Calu3 (cell line): ENCODE measurements around the gene PAM16. TPM values are rescaled to one million over a fixed set of nuclear protein-coding genes. Genes with fewer than 3 reads are reported as not detected.

Experiments
- BruUV-seq: library from RNA; stranded (reverse); fragments of 400-500 nt; replicated peaks from 2 replicates; lab custom pipeline; 2021; lab: Mats Ljungman, UMichigan
- CTCF ChIA-PET: fragments of 300-600 bp; sonication (Branson Sonifier 250); formaldehyde crosslinking; loops from one replicate; lab custom pipeline; 2022; ENCODE audit warnings: antibody characterized with exemption; lab: Charles Lee
- DNase-seq: peaks from one replicate; pipeline ENCODE4 v3.0.0; 2022
- H3K27ac Mint-ChIP-seq: one replicate; pipeline ENCODE4 v1.8.0; 2022; ENCODE audit warnings: mixed read lengths; ENCODE audit not compliant: unreplicated experiment
- H3K27me3 Mint-ChIP-seq: one replicate; pipeline ENCODE4 v1.8.0; 2022; ENCODE audit warnings: mixed read lengths; ENCODE audit not compliant: unreplicated experiment
- H3K36me3 Mint-ChIP-seq: one replicate; pipeline ENCODE4 v1.8.0; 2022; ENCODE audit warnings: mild to moderate bottlenecking, moderate library complexity, mixed read lengths; ENCODE audit not compliant: insufficient read depth, unreplicated experiment
- H3K4me1 Mint-ChIP-seq: one replicate; pipeline ENCODE4 v1.8.0; 2022; ENCODE audit warnings: mild to moderate bottlenecking, low read depth, mixed read lengths; ENCODE audit not compliant: unreplicated experiment
- H3K4me3 Mint-ChIP-seq: one replicate; pipeline ENCODE4 v1.8.0; 2022; ENCODE audit warnings: mild to moderate bottlenecking, low read depth, moderate library complexity, mixed read lengths; ENCODE audit not compliant: unreplicated experiment
- H3K9me3 Mint-ChIP-seq: one replicate; pipeline ENCODE4 v1.8.0; 2022; ENCODE audit warnings: low read depth, mixed read lengths; ENCODE audit not compliant: unreplicated experiment
- intact Hi-C: fragments of 100-400 bp; cut with micrococcal nuclease; formaldehyde crosslinking; loops from one replicate; pipeline ENCODE4 v1.10.0; 2022; ENCODE audit not compliant: unreplicated experiment
- total RNA-seq: library from RNA; stranded (reverse); gene quantifications from 2 replicates; pipeline ENCODE4 v1.2.3, GENCODE V29; 2022
- TF ChIP-seq, protein P1 (sequence below): fragments of 200-600 bp; IDR thresholded peaks from one replicate; pipeline ENCODE4 v1.8.0; 2022; ENCODE audit warnings: antibody characterized with exemption; ENCODE audit not compliant: unreplicated experiment

The PAM16 gene
- total RNA-seq, 1 experiment from 2014 or later, result 72.7 TPM

DNA sequence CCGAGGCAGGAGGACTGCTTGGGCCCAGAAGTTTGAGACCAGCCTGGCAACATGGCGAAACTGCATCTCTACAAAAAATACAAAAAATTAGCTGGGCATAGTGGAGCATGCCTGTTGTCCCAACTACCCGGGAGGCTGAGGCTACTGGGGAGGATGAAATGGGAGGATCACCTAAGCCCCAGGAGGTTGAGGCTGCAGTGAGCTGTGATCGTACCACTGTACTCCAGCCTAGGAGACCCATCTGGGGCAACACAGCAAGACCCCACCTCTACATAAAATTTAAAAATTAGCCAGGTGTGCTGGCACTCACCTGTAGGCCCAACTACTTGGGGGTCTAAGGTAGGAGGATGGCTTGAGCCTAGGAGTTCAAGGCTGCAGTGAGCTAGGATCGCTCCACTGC is 1.8 kb downstream of the PAM16 start:
- CTCF ChIA-PET, result no interaction called here
- DNase-seq, result no peak
- H3K27me3 Mint-ChIP-seq, result no peaks in the 10 kb centered on the region
- H3K36me3 Mint-ChIP-seq, result peaks cover 41% of the 10 kb centered on the region
- no peak overlapping the region for H3K4me3 Mint-ChIP-seq
- H3K4me1 Mint-ChIP-seq, result peaks cover 17% of the 10 kb centered on the region
- H3K27ac Mint-ChIP-seq, result no peak overlapping the region
- intact Hi-C loops, result no loop called here
- no TSS peak for BruUV-seq
- H3K9me3 Mint-ChIP-seq, result no peaks in the 10 kb centered on the region
- TF ChIP-seq, protein P1, sequence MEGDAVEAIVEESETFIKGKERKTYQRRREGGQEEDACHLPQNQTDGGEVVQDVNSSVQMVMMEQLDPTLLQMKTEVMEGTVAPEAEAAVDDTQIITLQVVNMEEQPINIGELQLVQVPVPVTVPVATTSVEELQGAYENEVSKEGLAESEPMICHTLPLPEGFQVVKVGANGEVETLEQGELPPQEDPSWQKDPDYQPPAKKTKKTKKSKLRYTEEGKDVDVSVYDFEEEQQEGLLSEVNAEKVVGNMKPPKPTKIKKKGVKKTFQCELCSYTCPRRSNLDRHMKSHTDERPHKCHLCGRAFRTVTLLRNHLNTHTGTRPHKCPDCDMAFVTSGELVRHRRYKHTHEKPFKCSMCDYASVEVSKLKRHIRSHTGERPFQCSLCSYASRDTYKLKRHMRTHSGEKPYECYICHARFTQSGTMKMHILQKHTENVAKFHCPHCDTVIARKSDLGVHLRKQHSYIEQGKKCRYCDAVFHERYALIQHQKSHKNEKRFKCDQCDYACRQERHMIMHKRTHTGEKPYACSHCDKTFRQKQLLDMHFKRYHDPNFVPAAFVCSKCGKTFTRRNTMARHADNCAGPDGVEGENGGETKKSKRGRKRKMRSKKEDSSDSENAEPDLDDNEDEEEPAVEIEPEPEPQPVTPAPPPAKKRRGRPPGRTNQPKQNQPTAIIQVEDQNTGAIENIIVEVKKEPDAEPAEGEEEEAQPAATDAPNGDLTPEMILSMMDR, result no peak

DNA sequence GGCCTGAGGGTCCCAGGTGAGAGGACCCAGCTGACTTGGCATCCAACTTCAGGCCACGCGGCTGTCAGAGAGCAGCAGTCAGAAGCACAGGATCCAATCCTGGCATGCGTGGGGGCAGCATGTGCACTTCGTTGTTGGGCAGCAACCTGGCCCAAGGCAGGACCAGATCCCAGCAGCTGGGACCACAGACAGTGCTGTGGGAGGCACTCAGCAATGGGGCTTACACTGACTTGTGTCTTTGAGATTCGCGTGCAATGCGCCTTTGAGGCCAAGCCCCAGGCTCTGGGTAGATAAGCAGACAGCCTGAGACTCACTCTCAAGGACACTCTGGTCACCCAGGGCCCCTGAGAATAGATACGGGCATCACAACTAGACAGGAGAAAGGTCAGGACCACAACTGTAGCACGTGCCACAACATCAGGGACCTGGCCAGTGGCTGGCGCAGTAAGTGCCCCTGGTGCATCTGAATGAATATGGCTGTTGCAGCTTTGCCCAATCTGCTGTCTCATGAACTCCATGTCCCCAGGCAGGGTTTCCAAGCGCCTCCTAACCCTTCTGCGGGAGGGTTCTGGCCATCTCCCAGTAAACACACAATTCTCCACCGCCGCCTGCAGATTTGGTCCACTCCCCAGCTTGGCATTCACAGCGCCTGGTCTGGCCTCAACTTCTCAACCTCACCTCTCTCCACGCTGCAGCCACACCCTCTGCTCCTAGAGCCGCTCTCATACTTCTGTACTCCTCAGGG is 3.2 kb downstream of the PAM16 start:
- H3K27me3 Mint-ChIP-seq, result no peaks in the 10 kb centered on the region
- BruUV-seq, result no TSS peak
- H3K36me3 Mint-ChIP-seq, result peaks cover 48% of the 10 kb centered on the region
- DNase-seq, result no peak
- CTCF ChIA-PET, result no interaction called here
- H3K9me3 Mint-ChIP-seq, result no peaks in the 10 kb centered on the region
- TF ChIP-seq, protein P1, result no peak
- intact Hi-C loops, result no loop called here
- no peak overlapping the region for H3K27ac Mint-ChIP-seq
- H3K4me3 Mint-ChIP-seq, result no peak overlapping the region
- peaks cover 10% of the 10 kb centered on the region for H3K4me1 Mint-ChIP-seq

DNA sequence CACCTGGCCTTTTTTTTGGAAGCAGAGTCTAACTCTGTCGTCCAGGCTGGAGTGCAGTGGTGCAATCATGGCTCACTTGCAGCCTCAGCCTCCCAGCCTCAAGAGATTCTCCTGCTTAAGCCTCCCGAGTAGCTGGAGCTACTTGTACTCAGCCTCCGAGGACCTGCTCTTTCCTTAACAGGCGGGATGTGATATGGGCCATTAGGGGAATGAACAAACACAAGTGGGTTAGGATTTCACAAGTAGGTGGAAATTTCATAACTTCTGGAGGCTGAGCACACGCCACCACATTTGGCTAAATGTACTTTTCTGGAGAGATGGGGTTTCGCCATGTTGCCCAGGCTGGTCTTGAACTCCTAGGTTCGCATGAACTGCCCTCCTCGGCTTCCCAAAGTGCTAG is 4.1 kb downstream of the PAM16 start:
- Mint-ChIP-seq H3K27me3 (no peaks in the 10 kb centered on the region), H3K9me3 (no peaks in the 10 kb centered on the region), H3K27ac (no peak overlapping the region), H3K36me3 (peaks cover 55% of the 10 kb centered on the region), H3K4me3 (no peak overlapping the region), H3K4me1 (peaks cover 10% of the 10 kb centered on the region)
- intact Hi-C loops, result no loop called here
- no peak for DNase-seq
- CTCF ChIA-PET, result no interaction called here
- BruUV-seq, result no TSS peak
- TF ChIP-seq, protein P1, result no peak

DNA sequence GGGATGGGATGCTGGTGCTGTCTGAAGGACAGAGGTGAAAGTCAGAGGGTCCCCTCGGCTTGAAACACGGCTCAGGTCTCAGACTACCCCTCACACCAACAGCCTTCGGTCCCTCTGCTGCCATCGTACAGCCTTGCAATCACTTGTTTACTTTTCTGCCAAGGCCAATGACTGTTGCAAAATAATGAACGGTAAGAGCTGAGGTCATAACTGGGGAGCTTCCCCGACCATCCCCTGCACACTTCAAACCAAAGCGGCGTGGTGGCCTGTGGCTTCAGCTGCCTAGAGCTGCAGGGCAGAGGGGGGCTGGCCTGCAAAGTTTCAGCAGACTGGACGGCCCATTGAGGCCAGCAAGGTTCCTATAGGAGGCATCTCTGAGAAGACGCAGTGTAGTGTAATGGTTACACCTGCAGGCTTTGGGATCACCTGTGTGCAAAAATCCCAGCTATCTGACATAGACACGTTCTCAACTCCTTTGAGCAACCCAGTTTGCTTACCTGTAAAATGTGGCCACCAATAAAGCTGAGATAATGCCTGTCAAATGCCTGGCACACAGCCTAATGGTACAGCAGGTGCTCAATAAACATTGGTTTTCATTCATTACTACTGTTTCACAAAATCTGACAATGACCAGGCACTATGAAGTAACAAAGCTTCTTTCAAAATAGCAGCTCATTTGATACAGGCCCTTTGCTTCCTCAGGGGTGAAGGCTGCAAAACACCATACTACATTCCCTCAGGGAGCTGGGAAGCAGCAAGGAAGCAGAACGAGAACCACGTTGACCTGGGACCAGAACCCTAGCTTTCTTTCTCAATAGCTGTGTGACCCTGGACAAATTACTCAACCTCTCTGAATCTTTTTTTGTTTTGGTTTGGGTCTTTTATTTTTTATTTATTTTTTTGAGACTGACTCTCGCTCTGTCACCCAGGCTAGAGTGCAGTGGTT is 5.0 kb downstream of the PAM16 start:
- H3K27ac Mint-ChIP-seq, result no peak overlapping the region
- no TSS peak for BruUV-seq
- CTCF ChIA-PET, result interaction anchor here (0.5 to 0.6 kb wide), 2 partner anchors 48 to 125 kb away, joined by 3 read pairs; no protein-coding TSS in a partner anchor

More for the DNA sequence above, 5.0 kb downstream of the PAM16 start:
- Mint-ChIP-seq H3K4me1 (peaks cover 10% of the 10 kb centered on the region), H3K9me3 (no peaks in the 10 kb centered on the region), H3K4me3 (no peak overlapping the region), H3K27me3 (no peaks in the 10 kb centered on the region), H3K36me3 (peaks cover 51% of the 10 kb centered on the region)
- TF ChIP-seq, protein P1, result no peak
- DNase-seq, result no peak
- intact Hi-C loops, result no loop called here
